Hindlimb muscle (tissue), 1 donor: ENCODE data around the gene PPP1R8. TPM values are rescaled to one million over a fixed set of nuclear protein-coding genes. Genes with fewer than 3 reads are reported as not detected.

Experiments
- DNase-seq: peaks from one replicate; pipeline ENCODE4 v3.0.0-alpha.2; 2013
- polyA plus RNA-seq: library from polyadenylated mRNA; unstranded; fragments of 120-200 nt; gene quantifications from one replicate; pipeline ENCODE4 v1.2.1, GENCODE V29; 2013; ENCODE audit not compliant: insufficient read length

The PPP1R8 gene
- polyA plus RNA-seq, 1 donor = 30.9 TPM

DNA sequence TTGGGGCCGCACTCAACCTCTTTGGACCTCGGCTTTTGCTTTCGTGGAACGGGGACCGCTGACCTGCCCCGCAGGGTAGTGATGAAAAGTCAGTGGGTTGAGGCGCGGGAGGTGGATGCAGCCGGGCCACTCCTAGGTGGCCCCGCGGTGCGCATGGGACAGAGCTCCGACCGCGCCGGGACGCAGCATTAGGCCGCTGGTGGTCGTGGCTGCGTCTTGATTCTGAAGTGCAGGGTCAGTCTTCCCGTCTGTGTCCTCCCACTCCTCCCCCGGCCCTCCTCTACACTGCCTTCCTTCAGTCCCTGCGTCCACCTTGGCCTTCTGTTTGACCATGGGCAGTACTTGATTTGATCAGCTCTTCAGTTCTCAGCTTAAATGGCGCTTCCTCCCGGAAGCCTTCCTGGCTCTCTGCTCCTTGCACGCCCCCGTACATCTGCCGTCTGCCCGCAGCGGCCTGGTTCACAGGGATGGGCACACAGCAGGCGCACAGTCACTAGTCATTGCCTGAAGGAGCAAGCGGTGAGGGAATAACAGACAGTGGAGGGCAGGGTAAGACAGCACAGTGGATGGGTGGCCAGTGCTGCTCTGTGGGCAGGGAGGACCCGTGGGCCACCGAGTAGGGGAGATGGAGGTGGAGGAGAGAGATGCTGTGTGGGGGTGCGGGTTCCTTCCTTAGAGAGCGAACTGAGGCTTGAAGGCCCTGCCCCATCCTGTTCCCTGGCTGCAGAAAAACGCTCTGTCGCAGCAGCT, 42.4 kb downstream of the PPP1R8 start:
- DNase-seq = no peak

DNA sequence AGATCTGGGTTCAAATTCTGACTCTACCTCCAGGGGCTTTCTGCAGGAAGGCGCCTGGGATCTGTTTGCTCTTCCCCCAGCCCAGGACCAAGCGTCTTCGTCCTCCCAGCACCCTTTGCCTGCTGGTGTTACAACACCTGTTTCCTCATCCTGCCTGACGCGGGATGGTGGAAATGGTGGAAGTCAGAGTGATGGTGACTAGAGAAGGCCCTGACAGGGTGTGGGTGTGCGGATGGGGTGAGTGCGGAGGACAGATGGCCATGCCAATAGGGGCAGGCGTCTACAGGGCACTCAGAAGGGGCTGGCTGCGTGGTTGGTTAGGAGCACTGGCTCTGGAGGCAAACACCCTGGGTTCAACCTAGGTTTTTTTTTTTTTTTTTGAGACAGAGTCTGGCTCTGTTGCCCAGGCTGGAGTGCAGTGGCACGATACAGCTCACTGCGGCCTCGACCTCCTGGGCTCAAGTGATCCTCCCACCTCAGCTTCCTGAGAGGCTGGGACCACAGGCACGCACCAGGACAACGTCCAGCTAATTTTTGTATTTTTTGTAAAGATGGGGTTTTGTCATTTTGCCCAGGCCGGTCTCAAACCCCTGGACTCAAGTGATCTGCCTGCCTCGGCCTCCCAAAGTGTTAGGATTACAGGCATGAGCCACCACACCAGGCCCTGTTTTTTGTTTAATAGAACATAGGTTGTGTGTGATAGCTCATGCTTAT, 43.2 kb downstream of the PPP1R8 start:
- no peak for DNase-seq

DNA sequence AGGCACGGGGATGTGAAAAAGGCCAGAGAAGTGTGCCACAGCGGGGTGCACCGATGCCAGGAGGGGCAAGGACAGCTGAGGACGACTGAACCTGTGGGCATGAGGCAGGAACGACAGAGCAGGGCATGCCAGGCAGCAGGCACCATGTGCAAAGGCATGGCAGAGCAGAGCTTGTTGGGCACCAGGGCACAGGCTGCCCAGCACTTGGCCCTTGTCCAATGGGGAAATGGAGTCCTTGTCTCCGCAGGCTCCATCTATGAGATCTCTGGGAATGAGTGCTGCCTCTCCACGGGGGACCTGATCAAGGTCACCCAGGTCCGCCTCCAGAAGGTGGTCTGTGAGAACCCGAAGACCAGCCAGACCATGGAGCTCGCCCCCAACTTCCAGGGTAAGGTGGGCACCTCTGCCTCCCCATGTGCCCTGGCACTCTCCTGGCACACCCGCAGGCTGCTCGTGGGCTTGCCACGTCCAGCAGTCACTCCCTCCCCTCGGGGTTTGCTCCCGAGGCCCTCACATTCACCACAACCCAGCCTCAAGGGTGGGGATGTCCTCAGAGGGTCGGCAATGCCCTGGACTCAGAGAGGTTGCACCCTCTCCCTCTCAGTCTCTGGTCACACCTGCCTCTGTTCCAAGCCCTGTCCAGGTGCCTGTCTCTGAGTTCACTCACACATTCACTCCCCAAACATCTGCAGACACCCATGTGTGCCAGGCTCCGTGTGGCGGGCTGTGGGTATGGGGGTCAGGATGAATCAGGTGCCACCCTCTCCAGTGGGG, 45.9 kb downstream of the PPP1R8 start:
- DNase-seq = no peak

DNA sequence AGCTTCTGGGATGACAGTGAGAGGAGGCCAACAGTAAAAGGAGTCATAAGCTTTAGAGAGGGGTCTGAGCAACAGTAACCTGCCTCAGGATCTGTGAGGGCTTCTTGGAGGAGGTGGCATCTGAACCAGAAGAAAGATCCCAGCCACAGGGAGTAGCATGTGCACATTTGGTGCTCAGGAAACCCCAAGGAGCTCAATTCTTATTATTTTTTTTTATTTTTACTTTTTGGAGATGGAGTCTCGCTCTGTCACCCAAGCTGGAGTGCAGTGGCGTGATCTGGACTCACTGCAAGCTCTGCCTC, 46.5 kb downstream of the PPP1R8 start:
- DNase-seq = no peak

DNA sequence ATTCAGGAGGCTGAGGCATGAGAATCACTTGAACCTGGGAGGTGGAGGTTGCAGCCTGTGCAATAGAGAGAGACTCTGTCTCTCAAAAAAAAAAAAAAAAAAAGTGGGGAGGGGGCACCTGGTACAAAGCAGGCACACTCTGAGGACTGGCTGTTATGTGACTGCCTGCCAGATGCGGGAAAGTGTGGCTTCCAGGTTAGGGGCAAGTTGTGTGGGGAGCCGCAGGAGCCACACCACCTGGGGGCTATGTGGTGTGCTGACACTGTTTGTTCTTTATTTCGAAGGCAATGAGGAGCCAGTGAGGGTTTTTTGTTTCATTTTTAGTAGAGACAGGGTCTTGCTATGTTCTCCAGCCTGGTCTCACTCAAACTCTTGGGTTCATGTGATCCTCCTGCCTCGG, 47.5 kb downstream of the PPP1R8 start:
- no peak for DNase-seq

DNA sequence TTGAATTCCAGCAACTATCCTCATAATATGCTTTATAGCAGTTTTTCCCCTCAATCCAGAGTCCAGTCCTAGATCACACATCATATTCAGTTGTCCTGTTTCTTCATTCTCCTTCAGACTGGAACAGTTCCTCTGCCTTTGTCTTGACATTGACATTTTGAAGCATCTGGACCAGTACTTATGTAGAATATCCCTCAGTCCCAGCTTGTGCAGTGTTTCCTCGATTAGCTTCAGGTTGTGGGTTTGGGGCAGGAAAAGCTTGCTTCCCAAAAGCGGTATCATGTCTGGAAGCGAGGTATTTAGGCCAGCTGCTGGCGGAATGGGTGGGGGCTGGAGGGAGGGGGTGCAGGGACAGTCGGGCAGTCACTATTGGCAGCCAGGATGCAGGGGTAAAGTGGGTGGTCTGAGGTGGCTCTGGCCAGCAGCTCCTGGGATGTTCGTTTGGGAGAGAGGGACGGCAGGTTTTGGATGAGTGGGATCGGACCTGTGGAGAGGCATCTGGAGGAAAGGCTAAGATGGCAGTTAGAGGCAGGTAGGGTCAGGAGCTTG, 48.3 kb downstream of the PPP1R8 start:
- DNase-seq = no peak

DNA sequence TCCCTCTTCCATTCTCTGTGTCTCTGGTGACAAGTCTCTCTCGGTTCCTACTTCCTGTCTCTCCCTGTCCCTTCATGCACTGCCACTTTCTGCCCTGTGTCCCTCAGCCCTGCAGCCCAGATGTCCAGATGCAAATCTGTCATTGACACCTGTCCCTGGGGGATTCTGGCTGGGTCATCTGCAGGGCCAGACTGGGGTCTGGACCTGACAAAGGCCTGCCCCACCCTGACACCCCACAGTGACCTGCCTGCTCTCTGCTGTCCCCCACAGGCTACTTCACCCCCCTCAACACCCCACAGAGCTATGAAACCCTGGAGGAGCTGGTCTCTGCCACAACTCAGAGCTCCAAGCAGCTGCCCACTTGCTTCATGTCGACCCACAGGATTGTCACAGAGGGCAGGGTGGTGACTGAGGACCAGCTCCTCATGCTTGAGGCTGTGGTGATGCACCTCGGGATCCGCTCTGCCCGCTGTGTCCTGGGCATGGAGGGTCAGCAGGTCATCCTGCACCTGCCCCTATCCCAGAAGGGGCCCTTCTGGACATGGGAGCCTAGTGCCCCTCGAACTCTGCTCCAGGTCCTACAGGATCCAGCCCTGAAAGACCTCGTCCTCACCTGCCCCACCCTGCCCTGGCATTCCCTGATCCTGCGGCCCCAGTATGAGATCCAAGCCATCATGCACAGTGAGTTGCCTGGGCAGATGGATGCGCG, 48.9 kb downstream of the PPP1R8 start:
- DNase-seq = no peak

DNA sequence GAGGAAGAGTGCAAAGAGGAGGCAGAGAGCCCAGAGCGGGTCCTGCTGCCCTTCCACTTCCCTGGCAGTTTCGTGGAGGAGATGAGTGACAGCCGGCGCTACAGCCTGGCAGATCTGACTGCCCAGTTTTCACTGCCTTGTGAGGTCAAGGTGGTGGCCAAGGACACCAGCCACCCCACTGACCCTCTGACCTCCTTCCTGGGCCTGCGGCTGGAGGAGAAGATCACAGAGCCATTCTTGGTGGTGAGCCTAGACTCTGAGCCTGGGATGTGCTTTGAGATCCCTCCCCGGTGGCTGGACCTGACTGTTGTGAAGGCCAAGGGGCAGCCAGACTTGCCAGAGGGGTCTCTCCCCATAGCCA, 51.9 kb downstream of the PPP1R8 start:
- DNase-seq = no peak

DNA sequence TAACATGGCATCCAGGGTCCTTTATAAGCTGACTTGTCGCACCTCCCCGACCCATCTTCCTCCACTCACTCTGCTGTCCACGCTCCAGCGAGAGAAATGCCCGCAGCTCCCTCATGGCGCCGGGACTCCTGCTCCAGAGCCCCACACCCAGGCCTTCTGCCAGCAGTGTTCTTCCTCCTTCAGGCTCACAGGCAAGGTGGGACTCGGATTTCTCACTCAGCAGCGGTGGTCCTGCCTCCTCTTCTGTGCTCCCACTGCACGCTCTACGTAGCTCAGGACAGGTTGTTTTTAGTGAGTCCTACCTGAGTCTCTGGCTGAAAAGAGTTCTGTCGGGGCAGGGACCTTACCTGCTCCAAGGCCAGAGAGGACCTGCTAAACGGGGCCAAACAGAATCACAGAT, 53.0 kb downstream of the PPP1R8 start:
- no peak for DNase-seq

DNA sequence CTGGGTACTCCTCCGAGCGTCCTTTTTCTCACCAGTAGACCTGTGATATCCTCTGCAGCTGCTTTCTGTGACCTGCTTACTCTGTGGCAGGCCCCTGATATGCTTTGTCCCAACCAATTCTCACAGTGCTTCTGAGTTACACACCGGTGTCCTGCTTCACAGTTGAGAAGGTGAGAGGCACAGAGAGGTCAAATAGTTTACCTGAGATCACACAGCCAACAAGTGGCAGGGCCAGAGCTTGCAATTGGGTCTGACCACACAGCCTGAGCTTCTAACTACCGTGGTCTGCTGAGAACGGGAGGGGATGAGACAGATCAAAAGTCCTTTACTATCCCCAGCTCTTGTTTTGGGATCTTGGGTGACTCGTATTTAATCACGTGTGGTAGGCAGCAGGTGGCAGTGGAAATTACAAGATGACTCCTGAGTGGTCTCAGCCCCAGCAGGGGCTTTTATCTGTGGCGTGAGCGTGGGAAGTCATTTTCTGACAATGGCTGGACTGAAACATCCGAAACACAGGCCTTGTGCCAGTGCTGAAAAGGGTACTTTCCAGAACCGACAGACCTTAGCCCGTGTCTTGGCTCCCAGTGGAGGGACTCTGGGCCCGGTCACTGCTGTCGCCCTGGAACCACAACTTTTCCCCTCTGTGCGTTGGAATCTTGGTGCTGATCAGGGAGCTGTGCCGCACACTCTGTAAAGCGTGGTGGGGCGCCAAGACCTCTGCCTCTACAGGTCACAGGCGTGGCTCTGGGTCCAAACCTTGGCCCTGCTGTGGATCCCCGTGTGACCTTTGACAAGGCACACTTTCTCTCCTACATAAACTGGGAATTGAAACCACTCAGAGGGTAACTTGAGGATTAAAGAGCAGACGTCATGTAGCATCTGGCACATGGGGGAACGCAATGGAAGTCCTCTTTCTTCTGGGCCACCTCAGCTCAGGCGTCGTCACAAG, 53.7 kb downstream of the PPP1R8 start:
- DNase-seq = no peak

DNA sequence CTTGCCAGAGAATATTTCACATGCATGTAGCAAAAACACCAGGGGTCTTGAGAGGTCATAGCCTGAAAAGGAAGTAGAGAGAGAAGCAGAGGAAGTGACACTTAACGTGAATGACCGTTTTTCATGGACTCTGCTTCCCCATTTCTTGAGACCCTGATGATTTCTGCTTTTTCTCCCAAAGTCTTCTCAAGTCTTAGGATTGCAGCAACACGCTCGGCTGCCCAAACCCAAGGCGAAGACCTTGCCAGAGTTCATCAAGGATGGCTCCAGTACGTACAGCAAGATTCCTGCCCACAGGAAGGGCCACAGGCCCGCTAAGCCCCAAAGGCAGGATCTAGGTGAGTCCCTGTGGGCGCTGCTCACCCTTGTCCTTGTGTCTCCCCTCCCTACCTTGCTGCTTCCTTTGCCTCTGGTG, 54.5 kb downstream of the PPP1R8 start:
- no peak for DNase-seq

DNA sequence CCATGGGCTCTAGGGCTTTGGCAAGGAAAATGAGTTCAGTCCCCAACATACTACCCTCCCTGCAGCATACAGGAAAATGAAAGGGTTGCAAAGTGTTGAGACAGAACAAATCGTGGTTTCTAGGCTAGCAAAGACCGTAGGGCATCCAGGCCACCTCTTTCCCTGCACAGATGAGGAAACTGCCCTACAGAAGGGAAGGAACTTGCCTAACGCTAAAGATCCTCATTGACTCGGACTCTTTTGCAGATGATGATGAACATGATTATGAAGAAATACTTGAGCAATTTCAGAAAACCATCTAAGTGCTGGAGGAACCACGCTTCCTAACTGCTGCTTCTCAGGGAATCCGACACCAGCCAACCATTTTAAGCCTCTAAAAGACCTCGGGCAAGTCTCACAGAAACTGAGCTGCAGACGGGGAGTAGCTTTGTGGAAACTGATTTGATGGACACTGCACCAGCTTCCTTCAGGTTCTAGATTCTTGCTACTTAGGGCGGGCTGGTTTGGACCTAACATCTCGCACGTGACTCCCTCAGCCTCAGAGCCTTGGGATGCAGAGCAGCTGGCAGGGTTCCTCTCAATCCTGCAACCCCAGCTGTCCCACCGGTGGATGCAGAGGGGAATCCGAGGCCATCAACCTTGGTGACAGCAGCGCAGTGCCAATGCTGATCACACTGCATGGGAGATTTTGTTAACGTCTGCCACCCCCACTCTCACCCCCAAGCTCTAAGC, 55.2 kb downstream of the PPP1R8 start:
- no peak for DNase-seq

DNA sequence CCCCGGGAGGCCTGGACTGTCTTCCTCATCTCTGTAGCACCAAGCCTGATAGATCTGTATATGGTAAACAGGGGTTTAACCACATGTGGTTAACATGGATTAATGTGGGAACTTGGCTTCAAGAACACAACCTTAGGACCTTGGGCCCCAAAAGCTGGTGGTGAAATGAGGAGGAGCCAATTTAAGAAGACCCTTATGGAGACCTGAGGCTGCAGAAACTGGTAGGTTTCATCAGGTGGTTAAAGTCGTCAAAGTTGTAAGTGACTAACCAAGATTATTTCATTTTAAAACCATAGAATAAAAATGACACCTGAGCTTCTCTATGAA, 55.7 kb downstream of the PPP1R8 start:
- DNase-seq = no peak

DNA sequence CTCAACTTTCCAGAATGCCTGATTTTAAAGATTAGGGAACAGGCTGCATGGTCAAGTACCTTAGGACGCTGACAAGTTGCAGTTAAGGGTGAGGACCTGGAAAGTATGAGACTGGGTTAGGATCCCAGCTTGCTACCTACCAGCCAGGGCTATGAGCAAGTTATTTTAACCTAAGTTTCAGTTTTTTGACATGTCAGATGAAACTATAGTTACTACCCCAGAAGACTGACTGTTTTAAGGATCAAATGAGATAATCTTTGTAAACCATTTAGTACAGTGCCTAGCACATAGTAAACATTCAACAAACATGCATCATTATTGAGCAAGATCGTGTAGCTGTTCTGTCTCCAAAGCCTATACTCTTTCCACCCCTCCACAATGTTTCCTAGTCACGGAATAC, 56.2 kb downstream of the PPP1R8 start:
- no peak for DNase-seq

DNA sequence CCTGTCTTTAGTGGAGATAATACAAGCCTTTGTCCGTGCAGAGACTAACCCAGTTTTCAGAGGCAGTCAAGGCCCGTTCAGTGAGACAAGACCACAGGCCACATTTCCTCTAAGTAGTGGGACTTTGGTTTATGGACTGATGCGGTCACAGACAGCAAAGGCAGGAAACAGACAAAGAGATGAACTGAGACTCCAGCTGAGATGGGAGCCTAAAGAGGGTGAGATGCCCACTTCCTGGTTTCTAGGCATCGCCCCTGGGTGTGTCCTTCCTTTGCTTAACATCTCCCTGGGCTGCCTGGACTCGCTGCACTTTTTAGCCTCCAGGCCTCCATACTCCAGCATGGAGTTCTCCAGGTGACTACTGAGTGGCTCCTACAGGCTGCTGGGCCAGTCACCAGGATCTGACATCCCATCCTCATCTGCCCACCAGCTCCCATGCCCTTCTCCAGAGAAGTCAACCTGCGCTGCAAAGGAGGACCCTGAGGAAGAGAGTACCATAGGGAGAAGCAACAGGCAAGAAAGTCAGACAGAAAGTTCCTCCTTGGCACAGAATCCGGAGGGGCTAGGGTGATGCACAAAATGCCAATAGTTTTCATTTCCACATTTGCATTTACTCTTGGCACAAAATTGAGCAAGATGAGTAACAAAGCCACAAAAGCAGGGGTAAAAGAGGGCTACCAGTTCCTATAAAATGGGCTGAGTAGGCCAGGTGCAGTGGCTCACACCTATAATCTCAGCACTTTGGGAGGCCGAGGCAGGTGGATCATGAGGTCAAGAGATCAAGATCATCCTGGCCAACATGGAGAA, 56.8 kb downstream of the PPP1R8 start:
- DNase-seq = no peak

DNA sequence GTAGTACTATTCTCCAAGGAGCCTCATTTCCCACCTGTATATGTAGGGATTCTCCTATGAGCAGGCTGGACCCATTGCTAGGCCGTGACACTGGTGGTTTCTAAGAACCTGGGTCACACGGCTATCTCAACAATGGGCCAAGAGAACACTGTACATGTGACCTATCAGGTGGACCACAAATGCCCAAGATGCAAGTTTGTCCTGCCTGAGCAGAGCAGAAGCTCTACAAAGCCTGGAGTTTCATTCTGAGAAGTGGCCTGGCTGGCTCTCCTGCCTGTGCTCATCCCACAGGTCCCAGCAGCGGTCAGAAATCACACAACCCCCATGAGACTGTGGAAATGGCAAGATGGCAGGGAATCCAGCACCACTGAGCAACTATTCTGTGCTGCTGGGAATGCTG, 58.9 kb downstream of the PPP1R8 start:
- DNase-seq = no peak

DNA sequence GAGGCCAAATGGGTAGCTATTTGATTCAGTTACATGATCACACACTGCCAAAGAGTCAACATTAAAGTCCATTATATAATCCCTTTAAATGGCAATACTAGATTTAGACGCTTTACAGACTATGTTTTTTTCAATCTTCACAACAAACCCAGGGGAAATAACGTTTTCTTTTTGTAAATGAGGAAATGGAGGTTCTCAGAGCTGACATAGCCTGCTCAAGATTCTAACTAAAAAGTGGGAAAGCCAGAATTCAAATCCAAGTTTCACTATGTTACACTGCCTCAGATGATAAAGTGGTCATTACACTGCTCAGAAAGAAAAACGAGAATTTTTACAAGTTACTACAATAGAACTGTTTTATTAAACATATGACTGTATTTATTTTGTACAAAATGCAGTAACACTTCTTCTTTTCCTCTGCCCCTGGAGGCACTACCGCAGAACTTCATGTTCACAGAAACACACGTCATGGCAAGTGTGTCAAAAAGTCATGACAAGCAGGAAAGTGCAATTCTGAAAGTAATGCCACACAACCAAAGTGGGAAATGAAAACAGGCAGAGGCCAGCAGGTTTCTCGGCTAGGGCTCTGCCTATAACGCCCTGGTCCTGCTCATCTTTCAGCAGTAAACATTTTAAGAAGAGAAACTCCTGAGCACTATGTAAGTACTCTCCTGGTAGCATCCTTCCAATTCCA, 60.8 kb downstream of the PPP1R8 start:
- DNase-seq = no peak

DNA sequence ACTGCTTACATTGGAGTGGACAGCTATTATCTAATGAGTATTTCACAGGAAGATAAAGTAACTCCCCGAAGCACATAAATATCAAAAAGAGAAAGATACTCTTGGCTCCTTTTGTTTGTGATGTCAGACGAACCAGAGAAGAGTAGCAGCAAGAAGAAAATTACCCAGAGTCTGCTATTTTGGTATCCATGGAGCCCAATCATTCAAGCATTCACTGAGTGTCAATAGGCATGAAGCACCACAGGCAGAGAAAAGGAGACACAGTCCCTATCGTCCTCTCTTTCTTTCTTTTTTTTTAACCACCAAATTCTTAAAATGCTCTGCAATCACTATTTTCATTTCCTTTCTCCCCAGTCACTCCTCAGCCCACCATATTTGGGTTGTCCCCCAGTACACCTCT, 63.9 kb downstream of the PPP1R8 start:
- DNase-seq = no peak
